Activated CD4-positive, alpha-beta T cell treated with anti-CD3 and anti-CD28 coated beads for 24 hours (primary cell): ENCODE data around the gene GALNT12.

Source experiments
- DNase-seq, 2 donors: peaks; one replicate each; pipeline ENCODE4 v3.0.0-alpha.2; 2020; ENCODE audit warnings: low read depth in 2 of 2

GALNT12 gene

GRCh38 chr9:98860871-98861293 is 53.4 kb downstream of the GALNT12 start:
- no peak for DNase-seq

- no peak for DNase-seq
Measured at GRCh38 chr9:98861781-98862504, 54.5 kb downstream of the GALNT12 start.

- DNase-seq, result no peak
Measured at GRCh38 chr9:98862936-98863335, 55.5 kb downstream of the GALNT12 start.

GRCh38 chr9:98864281-98865174 is 57.1 kb downstream of the GALNT12 start:
- no peak for DNase-seq

- DNase-seq, result no peak
Measured at GRCh38 chr9:98865284-98865875, 57.9 kb downstream of the GALNT12 start.

GRCh38 chr9:98866435-98867102 is 59.1 kb downstream of the GALNT12 start:
- DNase-seq, result no peak

GRCh38 chr9:98867103-98867428 is 59.6 kb downstream of the GALNT12 start:
- DNase-seq, result no peak

GRCh38 chr9:98867429-98868168 is 60.1 kb downstream of the GALNT12 start:
- DNase-seq, result no peak

- no peak for DNase-seq
Measured at GRCh38 chr9:98869078-98869745, 61.7 kb downstream of the GALNT12 start.

GRCh38 chr9:98869866-98870265 is 62.4 kb downstream of the GALNT12 start:
- no peak for DNase-seq

- DNase-seq, result no peak
Measured at GRCh38 chr9:98870782-98871557, 63.5 kb downstream of the GALNT12 start.

- DNase-seq, result no peak
Measured at GRCh38 chr9:98871558-98872065, 64.1 kb downstream of the GALNT12 start.

- DNase-seq, result no peak
Measured at GRCh38 chr9:98873526-98873925, 66.1 kb downstream of the GALNT12 start.

- no peak for DNase-seq
Measured at GRCh38 chr9:98873951-98874371, 66.5 kb downstream of the GALNT12 start.

GRCh38 chr9:98874721-98875255 is 67.3 kb downstream of the GALNT12 start:
- no peak for DNase-seq

GRCh38 chr9:98875536-98875935 is 68.1 kb downstream of the GALNT12 start:
- DNase-seq, result no peak

- no peak for DNase-seq
Measured at GRCh38 chr9:98877311-98877710, 69.8 kb downstream of the GALNT12 start.

- no peak for DNase-seq
Measured at GRCh38 chr9:98879094-98879962, 71.9 kb downstream of the GALNT12 start.

- no peak for DNase-seq
Measured at GRCh38 chr9:98879963-98880310, 72.5 kb downstream of the GALNT12 start.
